WTC11 (cell line): ENCODE data around the gene BRCC3.

ENCODE experiments used
- HMGA2 ChIP-seq: fragments of 250-450 bp; sonication (Bioruptor Pico); IDR thresholded peaks from 2 replicates; pipeline ENCODE4 v1.4.0; 2021; ENCODE audit warnings: mild to moderate bottlenecking, moderate library complexity
- JUN ChIP-seq: sonication (generic); formaldehyde crosslinking; IDR thresholded peaks from 2 replicates; pipeline ENCODE4 v1.8.0; 2023; ENCODE audit warnings: mild to moderate bottlenecking, missing genetic modification reagents
- NFYB ChIP-seq: sonication (generic); formaldehyde crosslinking; conservative IDR thresholded peaks from 2 replicates; pipeline ENCODE4 v1.8.0; 2022; ENCODE audit warnings: low read depth, missing genetic modification reagents
- TF ChIP-seq, protein P1 (sequence below): fragments of 200-600 bp; IDR thresholded peaks from 2 replicates; pipeline ENCODE4 v1.8.0; 2022; ENCODE audit warnings: antibody characterized with exemption
- TF ChIP-seq, protein P2 (sequence below): sonication (generic); formaldehyde crosslinking; conservative IDR thresholded peaks from 2 replicates; pipeline ENCODE4 v1.8.1; 2023; ENCODE audit warnings: mild to moderate bottlenecking, low read depth, missing genetic modification reagents, moderate library complexity
- TF ChIP-seq, protein P3 (sequence below): sonication (generic); formaldehyde crosslinking; IDR thresholded peaks from 2 replicates; pipeline ENCODE4 v1.8.1; 2022; ENCODE audit warnings: low read depth, missing genetic modification reagents, borderline replicate concordance
- TF ChIP-seq, protein P4 (sequence below): fragments of 250-450 bp; sonication (Bioruptor Pico); IDR thresholded peaks from 2 replicates; pipeline ENCODE4 v1.9.0; 2021; ENCODE audit warnings: mild to moderate bottlenecking, borderline replicate concordance

DNA sequence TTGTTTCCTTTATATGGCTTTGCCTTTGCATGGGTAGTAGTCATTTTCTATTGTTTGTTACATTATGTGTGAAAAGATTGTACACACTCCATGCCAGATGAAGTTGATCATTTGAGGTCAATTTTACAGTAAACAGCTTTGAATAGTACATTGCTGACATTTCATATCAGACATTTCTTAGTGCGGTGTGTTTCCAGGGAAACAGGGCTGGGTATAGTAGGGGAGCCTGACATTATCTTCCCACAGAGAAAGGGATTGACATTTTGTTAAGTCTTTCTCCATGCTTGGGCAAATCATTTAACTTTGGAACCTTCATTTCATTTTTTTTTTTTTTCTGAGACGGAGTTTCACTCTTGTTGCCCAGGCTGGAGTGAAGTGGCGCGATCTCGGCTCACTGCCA, 39.7 kb upstream of the BRCC3 start:
- TF ChIP-seq, protein P1, sequence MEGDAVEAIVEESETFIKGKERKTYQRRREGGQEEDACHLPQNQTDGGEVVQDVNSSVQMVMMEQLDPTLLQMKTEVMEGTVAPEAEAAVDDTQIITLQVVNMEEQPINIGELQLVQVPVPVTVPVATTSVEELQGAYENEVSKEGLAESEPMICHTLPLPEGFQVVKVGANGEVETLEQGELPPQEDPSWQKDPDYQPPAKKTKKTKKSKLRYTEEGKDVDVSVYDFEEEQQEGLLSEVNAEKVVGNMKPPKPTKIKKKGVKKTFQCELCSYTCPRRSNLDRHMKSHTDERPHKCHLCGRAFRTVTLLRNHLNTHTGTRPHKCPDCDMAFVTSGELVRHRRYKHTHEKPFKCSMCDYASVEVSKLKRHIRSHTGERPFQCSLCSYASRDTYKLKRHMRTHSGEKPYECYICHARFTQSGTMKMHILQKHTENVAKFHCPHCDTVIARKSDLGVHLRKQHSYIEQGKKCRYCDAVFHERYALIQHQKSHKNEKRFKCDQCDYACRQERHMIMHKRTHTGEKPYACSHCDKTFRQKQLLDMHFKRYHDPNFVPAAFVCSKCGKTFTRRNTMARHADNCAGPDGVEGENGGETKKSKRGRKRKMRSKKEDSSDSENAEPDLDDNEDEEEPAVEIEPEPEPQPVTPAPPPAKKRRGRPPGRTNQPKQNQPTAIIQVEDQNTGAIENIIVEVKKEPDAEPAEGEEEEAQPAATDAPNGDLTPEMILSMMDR = no peak
- TF ChIP-seq NFYB (CRISPR knock-in tag) = no peak
- TF ChIP-seq, protein P2, sequence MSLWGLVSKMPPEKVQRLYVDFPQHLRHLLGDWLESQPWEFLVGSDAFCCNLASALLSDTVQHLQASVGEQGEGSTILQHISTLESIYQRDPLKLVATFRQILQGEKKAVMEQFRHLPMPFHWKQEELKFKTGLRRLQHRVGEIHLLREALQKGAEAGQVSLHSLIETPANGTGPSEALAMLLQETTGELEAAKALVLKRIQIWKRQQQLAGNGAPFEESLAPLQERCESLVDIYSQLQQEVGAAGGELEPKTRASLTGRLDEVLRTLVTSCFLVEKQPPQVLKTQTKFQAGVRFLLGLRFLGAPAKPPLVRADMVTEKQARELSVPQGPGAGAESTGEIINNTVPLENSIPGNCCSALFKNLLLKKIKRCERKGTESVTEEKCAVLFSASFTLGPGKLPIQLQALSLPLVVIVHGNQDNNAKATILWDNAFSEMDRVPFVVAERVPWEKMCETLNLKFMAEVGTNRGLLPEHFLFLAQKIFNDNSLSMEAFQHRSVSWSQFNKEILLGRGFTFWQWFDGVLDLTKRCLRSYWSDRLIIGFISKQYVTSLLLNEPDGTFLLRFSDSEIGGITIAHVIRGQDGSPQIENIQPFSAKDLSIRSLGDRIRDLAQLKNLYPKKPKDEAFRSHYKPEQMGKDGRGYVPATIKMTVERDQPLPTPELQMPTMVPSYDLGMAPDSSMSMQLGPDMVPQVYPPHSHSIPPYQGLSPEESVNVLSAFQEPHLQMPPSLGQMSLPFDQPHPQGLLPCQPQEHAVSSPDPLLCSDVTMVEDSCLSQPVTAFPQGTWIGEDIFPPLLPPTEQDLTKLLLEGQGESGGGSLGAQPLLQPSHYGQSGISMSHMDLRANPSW (CRISPR knock-in tag) = no peak
- TF ChIP-seq, protein P3, sequence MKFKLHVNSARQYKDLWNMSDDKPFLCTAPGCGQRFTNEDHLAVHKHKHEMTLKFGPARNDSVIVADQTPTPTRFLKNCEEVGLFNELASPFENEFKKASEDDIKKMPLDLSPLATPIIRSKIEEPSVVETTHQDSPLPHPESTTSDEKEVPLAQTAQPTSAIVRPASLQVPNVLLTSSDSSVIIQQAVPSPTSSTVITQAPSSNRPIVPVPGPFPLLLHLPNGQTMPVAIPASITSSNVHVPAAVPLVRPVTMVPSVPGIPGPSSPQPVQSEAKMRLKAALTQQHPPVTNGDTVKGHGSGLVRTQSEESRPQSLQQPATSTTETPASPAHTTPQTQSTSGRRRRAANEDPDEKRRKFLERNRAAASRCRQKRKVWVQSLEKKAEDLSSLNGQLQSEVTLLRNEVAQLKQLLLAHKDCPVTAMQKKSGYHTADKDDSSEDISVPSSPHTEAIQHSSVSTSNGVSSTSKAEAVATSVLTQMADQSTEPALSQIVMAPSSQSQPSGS (CRISPR knock-in tag) = no peak
- TF ChIP-seq, protein P4, sequence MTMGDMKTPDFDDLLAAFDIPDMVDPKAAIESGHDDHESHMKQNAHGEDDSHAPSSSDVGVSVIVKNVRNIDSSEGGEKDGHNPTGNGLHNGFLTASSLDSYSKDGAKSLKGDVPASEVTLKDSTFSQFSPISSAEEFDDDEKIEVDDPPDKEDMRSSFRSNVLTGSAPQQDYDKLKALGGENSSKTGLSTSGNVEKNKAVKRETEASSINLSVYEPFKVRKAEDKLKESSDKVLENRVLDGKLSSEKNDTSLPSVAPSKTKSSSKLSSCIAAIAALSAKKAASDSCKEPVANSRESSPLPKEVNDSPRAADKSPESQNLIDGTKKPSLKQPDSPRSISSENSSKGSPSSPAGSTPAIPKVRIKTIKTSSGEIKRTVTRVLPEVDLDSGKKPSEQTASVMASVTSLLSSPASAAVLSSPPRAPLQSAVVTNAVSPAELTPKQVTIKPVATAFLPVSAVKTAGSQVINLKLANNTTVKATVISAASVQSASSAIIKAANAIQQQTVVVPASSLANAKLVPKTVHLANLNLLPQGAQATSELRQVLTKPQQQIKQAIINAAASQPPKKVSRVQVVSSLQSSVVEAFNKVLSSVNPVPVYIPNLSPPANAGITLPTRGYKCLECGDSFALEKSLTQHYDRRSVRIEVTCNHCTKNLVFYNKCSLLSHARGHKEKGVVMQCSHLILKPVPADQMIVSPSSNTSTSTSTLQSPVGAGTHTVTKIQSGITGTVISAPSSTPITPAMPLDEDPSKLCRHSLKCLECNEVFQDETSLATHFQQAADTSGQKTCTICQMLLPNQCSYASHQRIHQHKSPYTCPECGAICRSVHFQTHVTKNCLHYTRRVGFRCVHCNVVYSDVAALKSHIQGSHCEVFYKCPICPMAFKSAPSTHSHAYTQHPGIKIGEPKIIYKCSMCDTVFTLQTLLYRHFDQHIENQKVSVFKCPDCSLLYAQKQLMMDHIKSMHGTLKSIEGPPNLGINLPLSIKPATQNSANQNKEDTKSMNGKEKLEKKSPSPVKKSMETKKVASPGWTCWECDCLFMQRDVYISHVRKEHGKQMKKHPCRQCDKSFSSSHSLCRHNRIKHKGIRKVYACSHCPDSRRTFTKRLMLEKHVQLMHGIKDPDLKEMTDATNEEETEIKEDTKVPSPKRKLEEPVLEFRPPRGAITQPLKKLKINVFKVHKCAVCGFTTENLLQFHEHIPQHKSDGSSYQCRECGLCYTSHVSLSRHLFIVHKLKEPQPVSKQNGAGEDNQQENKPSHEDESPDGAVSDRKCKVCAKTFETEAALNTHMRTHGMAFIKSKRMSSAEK (CRISPR knock-in tag) = no peak
- no peak for TF ChIP-seq JUN (CRISPR knock-in tag)
- TF ChIP-seq HMGA2 (CRISPR knock-in tag) = no peak
